Measurements from ENCODE around the gene FAM171A1. TPM values are rescaled to one million over a fixed set of nuclear protein-coding genes. Genes with fewer than 3 reads are reported as not detected.
"Not testable (repeated sequence)": the region's sequence is repeated elsewhere in the genome, so short reads cannot be mapped to it uniquely, and the experiment has no call there.

Gene FAM171A1
- total RNA-seq, 1 experiment from 2014 or later, result 25.7 TPM

DNA sequence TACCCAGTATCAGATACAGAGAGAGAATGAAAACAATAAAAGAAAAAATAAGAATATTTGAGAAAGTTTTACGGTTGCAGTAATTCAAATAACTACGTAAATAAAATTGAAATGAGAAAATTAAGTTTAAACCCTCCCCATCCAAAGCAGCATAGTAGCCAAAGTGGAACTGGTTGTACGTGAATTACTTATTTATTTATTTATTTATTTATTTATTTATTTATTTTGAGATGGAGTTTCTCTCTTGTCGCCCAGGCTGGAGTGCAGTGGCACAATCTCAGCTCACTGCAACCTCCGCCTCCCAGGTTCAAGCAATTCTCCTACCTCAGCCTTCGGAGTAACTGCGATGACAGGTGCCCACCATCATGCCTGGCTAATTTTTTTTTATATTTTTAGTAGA, 17.1 kb upstream of the FAM171A1 start:
- H3K27me3 ChIP-seq (ENCODE audit: control insufficient read depth, insufficient read depth, low read length); H3K4me3 ChIP-seq (ENCODE audit: insufficient read depth, low read depth, low read length); DNase-seq; H3K36me3 ChIP-seq (replicated peaks; ENCODE audit: control insufficient read depth, insufficient read depth, low read length): not testable (repeated sequence)

DNA sequence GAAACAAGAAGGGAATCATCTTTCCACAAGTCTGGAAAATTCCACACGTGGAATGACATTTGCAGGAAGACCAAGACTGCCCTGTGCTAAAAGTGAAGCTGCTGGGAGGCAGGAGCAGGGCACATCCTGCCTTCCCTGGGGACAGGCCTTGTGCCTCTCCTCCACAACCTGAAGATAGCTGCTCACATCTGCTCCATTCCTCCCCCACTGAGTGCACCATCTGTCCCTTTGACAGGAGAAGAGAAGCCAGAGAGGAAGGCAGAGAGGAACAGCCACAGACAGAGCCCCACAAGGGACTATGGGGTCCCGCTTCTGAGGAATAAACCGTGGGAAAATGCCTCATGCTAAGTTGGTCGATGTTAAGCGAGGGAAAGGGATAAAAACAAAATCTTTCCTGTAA, 15.9 kb upstream of the FAM171A1 start:
- no peaks in the 10 kb centered on the region for H3K27me3 ChIP-seq (ENCODE audit: control insufficient read depth, insufficient read depth, low read length)
- no peaks in the 10 kb centered on the region for H3K36me3 ChIP-seq (replicated peaks; ENCODE audit: control insufficient read depth, insufficient read depth, low read length)
- no peak overlapping the region for H3K4me3 ChIP-seq (ENCODE audit: insufficient read depth, low read depth, low read length)
- no peak for DNase-seq

DNA sequence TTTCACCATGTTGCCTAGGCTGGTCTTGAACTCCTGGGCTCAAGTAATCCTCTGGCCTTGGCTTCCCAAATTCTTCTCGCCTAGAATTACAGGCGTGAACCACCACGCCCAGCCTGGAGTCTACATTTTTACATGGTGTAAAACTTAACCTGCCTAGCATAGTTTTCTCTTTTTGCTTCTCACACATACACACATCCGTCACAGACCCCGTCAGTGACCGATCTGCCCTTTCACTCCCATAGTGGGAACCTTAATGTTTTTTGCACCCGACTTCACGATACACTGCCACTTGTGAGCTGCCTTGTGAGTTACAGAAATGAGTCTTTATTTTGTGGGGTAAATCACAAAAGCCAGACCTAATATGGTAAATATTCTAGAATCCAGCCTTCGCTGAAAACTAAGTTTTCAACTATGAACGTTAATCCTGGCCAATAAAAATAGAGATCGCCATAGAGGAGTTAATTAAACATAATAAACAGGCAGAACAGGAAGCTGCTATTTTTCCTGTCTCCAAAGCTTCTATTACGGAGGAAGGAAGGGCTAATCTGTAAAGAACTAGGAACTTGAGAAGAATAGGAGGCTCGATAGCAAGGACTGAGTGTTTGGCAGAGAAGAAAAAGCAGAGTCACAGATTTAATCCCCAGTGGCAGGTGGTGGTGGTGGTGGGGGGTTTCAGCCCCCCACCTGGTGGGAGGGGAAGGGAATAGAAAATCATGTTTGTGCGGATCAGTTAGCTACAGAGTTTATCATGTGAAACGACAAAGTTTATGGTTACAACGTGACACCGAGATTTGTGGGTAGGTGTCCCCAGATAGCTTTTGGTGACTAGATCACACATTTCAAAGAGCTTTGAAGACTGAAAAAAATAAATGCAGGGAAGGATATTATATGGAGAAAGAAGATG, 14.7 kb upstream of the FAM171A1 start:
- Histone ChIP-seq H3K36me3 (replicated peaks; ENCODE audit: control insufficient read depth, insufficient read depth, low read length) (no peaks in the 10 kb centered on the region), H3K4me3 (ENCODE audit: insufficient read depth, low read depth, low read length) (no peak overlapping the region), H3K27me3 (ENCODE audit: control insufficient read depth, insufficient read depth, low read length) (no peaks in the 10 kb centered on the region)
- no peak for DNase-seq

DNA sequence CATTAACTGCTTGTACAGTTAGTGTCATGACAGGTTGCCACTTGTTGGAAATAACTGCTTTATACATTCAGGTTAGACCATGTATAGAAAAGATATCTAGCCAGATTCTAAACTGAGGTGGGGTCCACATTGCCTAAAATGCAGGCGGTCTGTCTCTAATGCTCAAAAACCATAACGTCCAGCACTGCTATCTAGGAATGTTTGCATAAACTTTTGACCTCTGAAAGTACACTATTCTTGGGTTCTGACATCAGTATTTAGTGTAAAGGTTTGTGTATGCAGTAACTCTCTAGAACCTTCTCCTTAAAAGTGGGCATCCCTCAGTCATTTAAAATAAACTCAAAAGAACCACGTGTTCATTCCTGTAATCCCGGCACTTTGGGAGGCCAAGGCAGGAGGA, 10.3 kb upstream of the FAM171A1 start:
- Histone ChIP-seq H3K4me3 (ENCODE audit: insufficient read depth, low read depth, low read length) (no peak overlapping the region), H3K36me3 (replicated peaks; ENCODE audit: control insufficient read depth, insufficient read depth, low read length) (no peaks in the 10 kb centered on the region), H3K27me3 (ENCODE audit: control insufficient read depth, insufficient read depth, low read length) (no peaks in the 10 kb centered on the region)
- DNase-seq, result no peak

DNA sequence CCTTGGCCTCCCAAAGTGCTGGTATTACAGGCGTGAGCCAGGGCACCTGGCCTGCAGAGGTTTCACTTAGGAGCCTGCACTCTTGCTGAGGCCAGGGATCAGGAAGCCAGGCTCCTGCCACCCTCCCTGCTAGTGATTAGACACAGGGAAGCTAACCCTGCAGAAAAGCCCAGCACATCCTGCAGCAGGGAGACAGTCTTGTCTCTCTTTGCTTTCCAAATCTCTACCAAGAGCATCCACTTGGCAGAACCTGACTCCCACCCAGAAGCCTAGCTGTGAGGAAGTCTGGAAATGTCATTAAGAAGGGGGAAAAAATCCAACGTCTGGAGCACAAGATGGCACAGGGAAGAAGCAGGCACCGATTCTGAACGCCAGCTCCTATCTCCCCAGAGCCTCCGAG, 8.0 kb upstream of the FAM171A1 start:
- no peak for DNase-seq

DNA sequence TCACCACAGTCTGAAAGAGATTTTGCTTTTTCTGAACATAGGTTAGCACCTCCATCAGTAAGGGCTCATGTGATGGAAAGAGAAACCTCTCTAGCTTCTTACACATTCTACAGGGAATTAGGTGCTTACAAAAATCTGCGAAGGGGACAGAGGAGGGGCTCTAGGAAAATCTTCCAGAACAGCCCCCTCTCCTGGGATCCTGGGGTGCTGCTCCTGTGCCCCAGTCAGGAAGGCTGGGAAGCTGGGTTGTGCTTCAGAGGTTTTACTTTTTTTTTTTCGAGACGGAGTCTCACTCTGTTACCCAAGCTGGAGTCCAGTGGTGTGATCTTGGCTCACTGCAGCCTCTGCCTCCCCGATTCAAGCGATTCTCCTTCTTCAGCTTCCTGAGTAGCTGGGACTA, 7.5 kb upstream of the FAM171A1 start:
- no peaks in the 10 kb centered on the region for H3K27me3 ChIP-seq (ENCODE audit: control insufficient read depth, insufficient read depth, low read length)
- no peak overlapping the region for H3K4me3 ChIP-seq (ENCODE audit: insufficient read depth, low read depth, low read length)
- peak; percentile 58 for DNase-seq
- no peaks in the 10 kb centered on the region for H3K36me3 ChIP-seq (replicated peaks; ENCODE audit: control insufficient read depth, insufficient read depth, low read length)

More for the DNA sequence above, 8.0 kb upstream of the FAM171A1 start:
- Histone ChIP-seq H3K27me3 (ENCODE audit: control insufficient read depth, insufficient read depth, low read length) (no peaks in the 10 kb centered on the region), H3K36me3 (replicated peaks; ENCODE audit: control insufficient read depth, insufficient read depth, low read length) (no peaks in the 10 kb centered on the region), H3K4me3 (ENCODE audit: insufficient read depth, low read depth, low read length) (no peak overlapping the region)

DNA sequence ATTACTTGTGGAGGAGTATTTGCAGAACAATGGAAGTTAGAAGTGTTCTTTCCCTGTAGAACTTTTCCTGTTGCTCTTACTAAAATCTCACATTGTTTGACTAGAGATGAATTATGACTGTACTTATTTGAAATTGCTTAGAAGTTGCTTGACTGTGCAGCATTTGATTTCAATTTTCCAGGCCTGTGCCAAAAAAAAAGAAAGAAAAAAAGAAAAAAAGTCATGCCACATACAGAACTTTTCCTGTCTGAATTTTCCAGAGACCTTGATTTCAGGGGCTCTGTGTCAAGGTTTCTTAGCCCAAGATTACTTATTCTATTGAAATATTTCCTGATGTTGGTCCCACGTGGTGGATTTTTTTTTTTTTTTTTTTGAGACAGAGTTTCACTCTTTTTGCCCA, 3.5 kb upstream of the FAM171A1 start:
- no peak overlapping the region for H3K4me3 ChIP-seq (ENCODE audit: insufficient read depth, low read depth, low read length)
- no peak for DNase-seq
- no peaks in the 10 kb centered on the region; the same call in 1 of the 2 replicates for H3K27me3 ChIP-seq (ENCODE audit: control insufficient read depth, insufficient read depth, low read length)

DNA sequence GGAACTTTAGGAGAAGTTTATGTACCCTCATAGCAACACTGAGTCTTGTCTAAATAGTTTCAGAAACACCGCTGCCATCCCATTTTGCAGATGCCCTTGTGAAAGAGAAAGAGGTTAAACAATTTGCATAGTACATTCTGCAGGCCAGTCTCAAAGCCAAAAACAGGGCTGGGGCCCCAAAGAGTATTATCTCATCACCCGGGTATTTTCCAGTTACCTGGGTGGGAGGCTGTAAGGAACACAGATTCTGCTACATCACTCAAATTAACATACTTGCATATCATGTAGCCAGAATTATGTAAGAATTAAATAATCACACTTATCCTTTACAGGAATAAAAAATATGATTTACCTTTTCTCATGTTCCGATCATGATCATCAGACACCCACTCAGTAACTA, 3.1 kb upstream of the FAM171A1 start:
- DNase-seq, result peak; percentile 39
- H3K36me3 ChIP-seq (replicated peaks; ENCODE audit: control insufficient read depth, insufficient read depth, low read length), result no peaks in the 10 kb centered on the region
- H3K27me3 ChIP-seq (ENCODE audit: control insufficient read depth, insufficient read depth, low read length), result no peaks in the 10 kb centered on the region; the same call in 1 of the 2 replicates
- H3K4me3 ChIP-seq (ENCODE audit: insufficient read depth, low read depth, low read length), result no peak overlapping the region

More for the DNA sequence above, 3.5 kb upstream of the FAM171A1 start:
- no peaks in the 10 kb centered on the region for H3K36me3 ChIP-seq (replicated peaks; ENCODE audit: control insufficient read depth, insufficient read depth, low read length)

DNA sequence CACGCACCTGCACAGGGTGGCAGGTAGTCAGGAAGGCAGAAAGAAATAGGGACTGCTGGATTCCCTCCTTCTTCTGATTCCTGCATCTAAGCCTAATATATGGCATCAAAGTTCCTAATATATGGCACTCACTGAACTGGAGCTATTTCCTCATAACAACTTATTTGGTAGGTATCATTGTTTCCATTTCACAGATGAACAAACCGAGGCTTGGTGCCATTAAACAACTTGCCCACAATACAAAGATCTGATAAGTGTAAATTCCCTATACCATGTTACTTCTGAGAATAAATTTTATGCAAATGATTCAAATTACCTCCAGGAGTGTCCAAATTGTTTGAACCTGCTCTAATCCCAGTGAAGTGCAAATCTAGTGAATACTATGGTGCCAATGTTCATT, 2.1 kb upstream of the FAM171A1 start:
- Histone ChIP-seq H3K27me3 (ENCODE audit: control insufficient read depth, insufficient read depth, low read length) (no peaks in the 10 kb centered on the region; the same call in 1 of the 2 replicates), H3K36me3 (replicated peaks; ENCODE audit: control insufficient read depth, insufficient read depth, low read length) (no peaks in the 10 kb centered on the region), H3K4me3 (ENCODE audit: insufficient read depth, low read depth, low read length) (no peak overlapping the region)
- DNase-seq, result no peak

DNA sequence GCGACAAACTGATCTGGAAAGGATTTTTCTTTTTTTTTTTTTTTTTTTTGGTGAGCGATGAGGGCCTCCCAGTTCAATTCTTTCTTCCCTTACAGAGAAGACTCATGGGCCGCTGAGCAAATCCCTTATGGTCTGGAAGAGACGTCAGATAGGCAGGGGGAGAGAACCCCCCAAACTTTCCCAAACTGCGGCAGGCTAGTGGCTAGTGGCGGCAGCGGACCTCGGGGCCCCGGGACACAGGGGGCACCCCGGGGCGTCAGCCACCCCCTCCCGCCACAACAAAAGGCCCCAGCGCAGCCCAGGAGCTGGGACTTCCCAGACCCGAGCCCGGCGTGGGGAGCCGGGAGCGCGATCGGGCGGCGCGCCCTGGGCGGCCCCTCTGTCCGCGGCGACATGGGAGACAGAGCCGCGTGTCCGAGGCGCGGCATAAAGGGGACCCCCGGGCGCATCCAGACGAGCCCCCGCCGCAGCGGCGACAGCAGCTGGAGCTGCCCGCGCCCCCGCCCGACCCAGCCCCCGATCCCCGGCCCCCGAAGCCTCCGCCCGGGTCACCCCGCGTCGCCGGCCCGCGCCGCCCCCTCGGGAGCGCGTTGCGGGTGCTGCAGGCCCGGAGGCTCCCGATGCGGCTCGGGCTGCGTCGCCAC, 755 bp downstream of the FAM171A1 start:
- H3K4me3 ChIP-seq (ENCODE audit: insufficient read depth, low read depth, low read length), result peak overlapping the region; percentile 68
- H3K36me3 ChIP-seq (replicated peaks; ENCODE audit: control insufficient read depth, insufficient read depth, low read length), result no peaks in the 10 kb centered on the region
- no peaks in the 10 kb centered on the region; the same call in 1 of the 2 replicates for H3K27me3 ChIP-seq (ENCODE audit: control insufficient read depth, insufficient read depth, low read length)
- peak; percentile 76 for DNase-seq

DNA sequence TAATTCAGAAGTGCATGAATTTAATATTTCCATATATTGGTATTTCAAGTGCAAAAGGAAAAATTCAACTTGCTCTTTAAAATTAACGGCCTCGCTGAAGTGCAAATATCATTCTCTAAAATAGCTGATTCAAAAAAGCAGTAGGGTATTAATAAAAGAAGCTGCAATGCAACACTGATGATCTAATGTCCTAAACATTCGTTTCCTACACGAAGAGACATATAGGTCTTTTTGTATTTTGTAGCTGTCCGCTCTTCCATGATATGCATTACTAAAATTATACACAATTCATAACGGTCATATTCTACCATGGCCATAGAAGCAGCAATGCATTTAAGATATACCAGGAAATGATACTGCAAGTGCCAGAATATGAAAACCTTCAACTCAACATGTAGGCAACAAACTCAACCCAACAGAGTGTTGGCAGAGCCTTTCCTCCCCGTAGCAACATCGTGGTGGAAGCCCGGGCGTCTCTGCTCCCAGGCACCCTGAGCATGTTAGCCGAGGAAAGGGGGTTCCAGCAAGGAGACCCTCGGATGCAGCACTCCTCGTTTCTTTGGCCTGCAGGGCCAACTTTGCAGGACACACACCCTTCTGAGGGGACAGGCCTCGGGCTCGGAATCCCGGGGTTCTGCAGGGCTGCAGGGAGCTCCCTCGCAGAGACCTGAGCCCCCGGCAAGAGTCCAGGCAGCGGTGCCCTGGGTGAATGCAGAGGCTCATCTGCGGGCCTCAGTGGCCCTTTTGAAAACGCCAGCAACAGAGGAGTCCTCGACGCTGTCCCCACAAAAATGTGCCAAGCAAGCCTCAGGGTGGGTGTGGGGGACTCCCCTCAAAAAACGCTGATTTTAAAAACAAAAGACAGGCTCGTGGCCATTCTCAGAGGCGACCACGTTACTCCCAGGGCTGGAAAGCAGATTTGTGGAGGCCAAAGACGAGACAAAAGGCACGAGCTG, 1.6 kb downstream of the FAM171A1 start:
- DNase-seq, result peak; percentile 62
- Histone ChIP-seq H3K27me3 (ENCODE audit: control insufficient read depth, insufficient read depth, low read length) (no peaks in the 10 kb centered on the region; the same call in 1 of the 2 replicates), H3K4me3 (ENCODE audit: insufficient read depth, low read depth, low read length) (peak overlapping the region; percentile 68), H3K36me3 (replicated peaks; ENCODE audit: control insufficient read depth, insufficient read depth, low read length) (no peaks in the 10 kb centered on the region)

DNA sequence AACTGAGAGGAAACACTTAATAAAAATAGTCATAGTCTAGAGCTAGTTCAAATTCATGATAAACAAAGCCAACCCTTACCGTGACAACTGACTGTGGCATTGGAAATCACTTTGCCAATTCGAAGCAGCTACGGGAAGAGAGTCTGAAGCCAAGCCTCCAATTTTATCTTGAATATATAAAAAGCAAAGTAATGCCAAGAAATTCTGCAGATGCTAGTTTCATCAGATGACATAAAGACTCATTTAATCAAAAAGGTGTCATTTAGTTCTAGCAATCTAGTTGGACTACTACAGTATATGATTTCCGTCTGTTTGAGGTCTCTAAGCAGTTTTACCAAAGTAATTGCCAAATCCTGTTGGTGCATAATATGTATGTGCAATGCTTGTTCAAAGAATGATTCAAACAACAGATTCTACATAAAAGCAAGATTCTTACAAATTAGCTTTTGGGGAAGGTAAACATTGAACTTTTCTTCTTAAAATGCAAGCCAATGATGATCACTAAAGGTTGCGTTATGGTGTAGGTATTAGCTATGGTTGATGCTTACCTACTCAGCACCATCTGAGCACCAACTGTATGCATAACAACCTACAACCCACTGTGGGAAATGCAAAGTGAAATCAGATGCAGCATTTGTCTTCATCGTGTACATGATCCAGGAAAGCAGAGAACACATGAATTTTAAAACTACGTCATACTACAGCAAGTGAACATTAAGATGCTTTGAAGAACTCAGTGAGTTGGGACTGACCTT, 2.8 kb downstream of the FAM171A1 start:
- Histone ChIP-seq H3K27me3 (ENCODE audit: control insufficient read depth, insufficient read depth, low read length) (no peaks in the 10 kb centered on the region; the same call in 1 of the 2 replicates), H3K36me3 (replicated peaks; ENCODE audit: control insufficient read depth, insufficient read depth, low read length) (no peaks in the 10 kb centered on the region), H3K4me3 (ENCODE audit: insufficient read depth, low read depth, low read length) (no peak overlapping the region)
- DNase-seq, result no peak

DNA sequence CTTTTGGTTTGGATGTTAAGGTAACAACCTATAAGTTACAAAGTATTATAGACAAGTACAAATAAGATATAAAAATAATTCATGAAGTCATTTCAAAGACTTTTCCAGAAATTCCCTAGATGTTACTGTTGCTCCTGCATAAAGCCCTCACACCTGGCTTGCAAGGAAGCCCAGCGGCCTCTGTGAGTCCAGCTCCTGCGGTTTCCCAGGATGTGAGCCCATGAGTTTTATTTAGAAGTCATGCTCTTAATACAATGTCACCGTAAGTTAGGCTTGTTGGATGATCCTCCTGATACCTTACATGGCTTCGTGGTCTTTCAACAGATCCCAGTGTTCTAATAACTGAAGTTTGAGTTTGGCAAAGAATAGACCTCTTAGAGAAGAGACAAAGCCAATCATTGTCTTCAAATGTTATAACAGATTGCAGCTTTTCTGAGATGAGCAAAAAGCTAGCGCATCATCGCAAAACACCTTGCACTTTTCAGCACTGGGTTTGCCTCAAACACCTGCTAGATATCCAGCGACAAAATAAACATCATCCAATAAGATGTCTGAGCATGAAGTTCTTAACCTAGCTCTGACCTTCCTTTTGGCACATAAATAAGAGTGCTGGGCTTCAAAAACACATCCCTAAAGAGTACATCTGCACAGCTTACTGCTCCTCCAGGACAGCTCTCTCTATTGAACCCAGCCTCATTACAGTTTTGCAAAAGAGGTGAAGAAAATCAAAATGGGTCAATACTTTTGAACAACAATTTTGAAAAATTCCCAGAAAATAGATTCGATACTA, 3.6 kb downstream of the FAM171A1 start:
- H3K36me3 ChIP-seq (replicated peaks; ENCODE audit: control insufficient read depth, insufficient read depth, low read length), result no peaks in the 10 kb centered on the region
- no peak overlapping the region for H3K4me3 ChIP-seq (ENCODE audit: insufficient read depth, low read depth, low read length)
- H3K27me3 ChIP-seq (ENCODE audit: control insufficient read depth, insufficient read depth, low read length), result no peaks in the 10 kb centered on the region; the same call in 1 of the 2 replicates
- no peak for DNase-seq
